GM18517 (cell line): ENCODE measurements around the gene IRX4.
"Not testable (repeated sequence)": the region's sequence is repeated elsewhere in the genome, so short reads cannot be mapped to it uniquely, and the experiment has no call there.

ENCODE experiments used
- ATAC-seq: cut with Tn5 transposase; IDR thresholded peaks from one replicate; pipeline ENCODE4 v1.9.1; 2021; ENCODE audit warnings: mild to moderate bottlenecking, moderate library complexity; ENCODE audit not compliant: unreplicated experiment

IRX4 gene

GRCh38 chr5:1879292-1880263, 3.1 kb downstream of the IRX4 start:
- ATAC-seq = no peak

DNA sequence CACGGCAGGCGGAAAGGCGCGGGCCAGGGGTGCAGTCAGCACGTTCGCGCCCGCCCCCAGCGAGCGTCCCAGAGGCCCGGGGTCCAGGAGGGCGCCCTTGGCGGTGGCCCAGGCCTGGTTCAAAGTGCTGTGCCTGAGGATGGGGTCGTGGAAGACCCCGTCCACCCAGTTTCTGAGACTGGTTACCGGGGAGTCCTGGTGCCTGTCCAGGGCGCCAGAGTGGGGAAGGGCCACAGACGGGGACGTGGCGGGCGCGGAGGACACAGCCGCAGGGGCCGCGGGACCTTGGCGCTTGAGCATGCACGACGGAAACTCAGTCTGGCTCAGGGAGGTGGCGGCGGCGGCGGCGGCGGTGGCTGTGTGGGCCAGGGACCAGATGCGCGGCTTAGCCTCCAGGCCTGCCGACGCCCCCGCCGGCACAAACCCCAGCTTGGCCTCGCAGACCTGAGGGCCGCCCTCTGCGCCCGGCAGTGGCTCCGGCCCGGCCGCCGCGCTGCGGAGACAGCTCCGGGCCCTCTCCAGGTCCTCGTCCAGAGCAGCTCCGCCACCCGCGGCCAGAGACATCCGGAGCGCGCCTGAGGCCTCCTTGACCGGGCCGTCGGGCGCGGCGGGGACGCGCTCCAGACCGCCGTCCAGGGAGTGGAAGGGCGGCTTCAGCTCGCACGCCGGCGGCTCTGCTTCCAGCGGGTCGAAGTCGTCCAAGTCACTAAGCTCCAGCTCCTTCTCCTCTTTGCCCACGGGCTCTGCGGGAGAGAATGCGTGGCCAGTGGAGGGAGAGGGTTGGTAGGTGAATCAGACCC, 4.5 kb downstream of the IRX4 start:
- no peak for ATAC-seq

GRCh38 chr5:1877103-1878049, 5.3 kb downstream of the IRX4 start:
- ATAC-seq = no peak

DNA sequence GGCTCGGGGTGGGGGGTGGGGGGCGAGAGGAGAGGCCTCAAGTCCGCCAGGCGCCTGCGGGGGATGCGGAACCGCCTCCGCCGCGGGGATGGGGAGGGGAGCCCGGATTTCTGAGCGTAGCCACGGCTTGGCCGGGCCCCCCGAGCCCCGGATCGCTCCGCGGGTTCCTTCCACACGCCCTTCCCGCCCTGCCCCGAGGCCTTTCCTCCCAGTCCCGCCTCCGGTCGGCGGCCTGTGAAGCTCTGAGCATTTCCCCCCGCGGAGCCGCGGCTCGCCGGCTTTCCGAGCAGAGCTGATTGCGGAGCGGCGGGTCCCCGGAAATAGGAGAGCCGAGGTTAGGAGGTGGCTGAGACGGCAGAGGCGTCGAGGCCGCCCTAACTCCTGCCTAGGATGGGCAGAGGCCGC, 6.1 kb downstream of the IRX4 start:
- no peak for ATAC-seq

DNA sequence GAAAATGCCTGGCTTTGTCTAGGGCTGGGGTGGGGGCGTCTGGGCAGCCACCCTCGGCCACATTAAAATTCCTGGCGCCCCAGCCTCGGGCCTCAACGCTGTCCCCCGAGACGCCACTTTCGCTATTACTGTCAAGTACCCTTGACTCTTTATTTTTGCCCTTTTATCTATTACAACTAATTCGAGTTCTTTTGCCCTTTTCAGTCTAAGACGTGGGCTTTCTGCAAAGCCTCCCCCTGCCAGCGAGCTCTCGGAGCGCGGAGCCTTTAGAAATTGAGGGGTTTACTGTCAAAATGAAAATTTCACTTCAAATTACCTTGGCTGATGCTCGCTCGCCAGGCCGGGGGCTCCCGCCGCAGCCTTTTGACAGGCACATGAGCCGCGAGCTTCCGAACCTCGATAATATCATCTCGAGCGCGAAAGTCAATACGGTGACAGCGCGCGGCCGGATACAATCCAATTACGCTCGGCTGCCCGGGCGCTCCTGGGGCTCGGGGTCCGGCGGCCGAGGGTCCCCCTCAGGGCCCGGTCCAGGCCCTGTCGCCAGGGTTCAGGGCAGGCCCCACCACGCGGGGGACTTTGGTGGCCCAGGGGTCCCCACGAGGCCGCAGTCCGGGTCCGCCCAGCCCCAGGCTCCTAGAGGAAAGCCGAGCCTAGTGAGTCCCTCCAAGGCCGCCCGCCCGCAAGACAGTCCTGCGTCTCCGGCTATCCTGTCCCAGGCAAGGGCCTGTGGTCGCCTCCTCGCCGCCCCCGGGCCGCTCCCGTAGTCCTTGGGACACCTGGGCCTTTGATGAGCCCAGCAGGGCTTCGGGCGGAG, 6.7 kb downstream of the IRX4 start:
- no peak for ATAC-seq

DNA sequence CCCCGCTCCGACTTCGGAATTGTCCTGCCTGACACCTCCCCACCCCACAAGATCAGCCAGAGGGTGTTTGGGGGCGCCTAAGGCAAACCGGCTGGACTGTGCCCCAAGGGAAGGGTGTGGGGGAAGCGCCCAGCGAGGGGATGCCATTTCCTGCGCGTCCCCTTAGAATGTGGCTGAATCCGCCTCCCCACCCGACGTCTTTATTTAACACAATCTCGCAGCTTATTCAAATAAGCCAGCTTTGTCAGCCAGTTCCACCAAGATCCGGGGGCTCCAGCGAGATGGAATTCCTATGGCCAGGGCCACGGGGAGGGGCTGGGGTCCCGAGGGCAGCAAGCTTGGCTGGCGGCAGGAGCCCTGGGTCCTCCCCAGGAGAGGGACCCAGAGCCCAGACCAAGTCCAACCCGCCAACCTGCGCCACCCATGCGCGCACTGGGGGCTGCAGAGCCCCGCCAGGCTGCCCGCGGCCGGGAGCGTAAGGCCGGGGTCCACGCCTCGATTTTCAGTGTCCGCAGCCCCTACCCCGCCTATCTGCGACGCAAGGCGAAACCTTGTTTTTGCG, 7.4 kb downstream of the IRX4 start:
- ATAC-seq = no peak

- no peak for ATAC-seq
Measured at GRCh38 chr5:1874771-1875220, 7.9 kb downstream of the IRX4 start.

GRCh38 chr5:1874348-1874747, 8.4 kb downstream of the IRX4 start:
- no peak for ATAC-seq

- ATAC-seq = no peak
Measured at GRCh38 chr5:1873243-1873959, 9.3 kb downstream of the IRX4 start.

DNA sequence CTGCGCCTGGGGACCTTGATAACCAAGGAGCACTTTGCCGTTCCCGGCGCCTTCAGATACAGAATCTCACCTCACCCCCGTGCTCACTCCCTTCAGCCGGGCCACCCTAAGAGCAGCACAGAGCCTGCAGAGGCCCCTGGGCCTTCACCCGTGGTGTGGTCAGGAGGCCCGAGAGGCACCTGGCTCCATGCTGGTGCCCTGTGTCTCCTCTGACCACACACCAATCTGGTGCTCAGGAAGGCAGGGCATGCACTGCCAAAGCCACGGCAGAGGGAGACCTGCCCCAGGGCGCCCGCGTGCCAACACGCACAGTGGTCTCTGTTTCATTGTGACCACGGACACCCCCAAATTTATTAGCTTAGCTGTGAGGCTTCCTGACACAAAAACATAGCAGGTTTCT, 11.3 kb downstream of the IRX4 start:
- ATAC-seq = no peak

DNA sequence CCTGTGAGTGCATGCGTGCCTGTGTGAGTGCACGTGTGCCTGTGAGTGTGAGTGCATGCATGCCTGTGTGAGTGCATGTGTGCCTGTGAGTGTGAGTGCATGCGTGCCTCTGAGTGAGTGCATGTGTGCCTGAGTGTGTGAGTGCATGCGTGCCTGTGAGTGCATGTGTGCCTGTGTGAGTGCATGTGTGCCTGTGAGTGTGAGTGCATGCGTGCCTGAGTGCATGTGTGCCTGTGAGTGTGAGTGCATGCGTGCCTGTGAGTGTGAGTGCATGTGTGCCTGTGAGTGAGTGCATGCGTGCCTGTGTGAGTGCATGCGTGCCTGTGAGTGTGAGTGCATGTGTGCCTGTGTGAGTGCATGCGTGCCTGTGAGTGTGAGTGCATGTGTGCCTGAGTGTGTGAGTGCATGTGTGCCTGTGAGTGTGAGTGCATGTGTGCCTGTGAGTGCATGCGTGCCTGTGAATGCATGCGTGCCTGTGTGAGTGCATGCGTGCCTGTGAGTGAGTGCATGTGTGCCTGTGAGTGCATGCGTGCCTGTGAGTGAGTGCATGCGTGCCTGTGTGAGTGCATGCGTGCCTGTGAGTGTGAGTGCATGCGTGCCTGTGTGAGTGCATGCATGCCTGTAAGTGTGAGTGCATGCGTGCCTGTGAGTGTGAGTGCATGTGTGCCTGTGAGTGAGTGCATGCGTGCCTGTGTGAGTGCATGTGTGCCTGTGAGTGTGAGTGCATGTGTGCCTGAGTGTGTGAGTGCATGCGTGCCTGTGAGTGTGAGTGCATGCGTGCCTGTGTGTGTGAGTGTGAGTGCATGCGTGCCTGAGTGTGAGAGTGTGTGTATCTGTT, 12.1 kb downstream of the IRX4 start:
- not testable (repeated sequence) for ATAC-seq

- ATAC-seq = no peak
Measured at GRCh38 chr5:1868886-1869475, 13.7 kb downstream of the IRX4 start.

- ATAC-seq = no peak
Measured at GRCh38 chr5:1867815-1868143, 14.9 kb downstream of the IRX4 start.

- no peak for ATAC-seq
Measured at GRCh38 chr5:1867114-1867814, 15.5 kb downstream of the IRX4 start.

DNA sequence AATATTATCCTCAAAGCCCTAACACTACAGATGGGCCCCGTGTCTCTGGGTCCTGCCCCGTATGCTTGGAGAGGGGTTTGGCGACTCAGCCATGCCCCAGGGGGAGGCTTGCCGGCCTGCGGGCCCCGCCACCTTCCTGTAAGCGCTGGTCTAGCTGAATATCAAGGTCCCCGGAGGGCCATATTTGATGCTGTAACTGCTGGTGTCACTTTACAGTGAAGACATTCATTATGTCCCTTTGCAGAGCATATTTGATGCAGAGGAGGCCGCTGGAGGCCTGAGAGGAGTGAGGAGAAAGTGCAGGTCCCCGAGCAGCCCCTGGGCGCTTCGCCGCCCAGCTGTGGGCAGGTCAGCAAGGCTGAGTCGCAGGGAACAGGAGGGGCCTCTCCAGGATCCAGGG, 16.8 kb downstream of the IRX4 start:
- no peak for ATAC-seq

DNA sequence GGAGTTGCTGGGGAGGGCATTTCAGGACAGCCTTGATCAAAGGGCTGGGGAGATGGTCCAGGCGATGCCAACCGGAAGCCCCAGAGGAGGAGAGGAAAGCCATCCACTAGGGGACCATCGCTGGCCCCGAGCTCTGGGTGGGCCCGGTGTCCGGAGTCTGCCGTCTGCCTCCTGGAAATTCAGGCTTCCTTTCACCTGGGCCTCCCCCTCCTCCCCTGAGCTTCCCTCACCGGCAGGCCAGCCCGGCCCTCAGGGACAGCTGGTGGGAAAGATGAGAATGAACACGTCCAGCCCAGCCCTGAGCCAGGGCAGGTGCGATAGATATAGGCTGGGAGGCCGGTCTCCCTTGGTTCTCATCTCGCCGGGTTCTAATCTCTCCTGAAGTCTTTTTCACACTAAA, 17.2 kb downstream of the IRX4 start:
- ATAC-seq = no peak

GRCh38 chr5:1864896-1865440, 17.8 kb downstream of the IRX4 start:
- ATAC-seq = no peak
